BLaER1 treated with 17β-estradiol and CSF1 and Interleukin-3, amounts not matched to agents 10 nM and 100 nM (cell line): ENCODE data around the gene UBQLN2.

ENCODE experiments used
- H3K27ac ChIP-seq, 11 experiments: shearing (Covaris generic); formaldehyde crosslinking; 2 replicates each; pipeline ENCODE4 v1.8.1; 2022
- H3K27me3 ChIP-seq, 11 experiments: shearing (Covaris generic); formaldehyde crosslinking; 2 replicates each; pipeline ENCODE4 v1.8.1; 2022
- H3K36me3 ChIP-seq, 11 experiments: shearing (Covaris generic); formaldehyde crosslinking; 2 replicates each; pipeline ENCODE4 v1.8.1; 2022
- H3K4me1 ChIP-seq, 10 experiments: shearing (Covaris generic); formaldehyde crosslinking; 2 replicates each; pipeline ENCODE4 v1.8.1; 2022
- H3K4me2 ChIP-seq, 11 experiments: shearing (Covaris generic); formaldehyde crosslinking; 2 replicates each; pipeline ENCODE4 v1.8.1; 2022
- H3K4me3 ChIP-seq, 10 experiments: shearing (Covaris generic); formaldehyde crosslinking; 2 replicates each; pipeline ENCODE4 v1.8.1; 2022
- H3K9ac ChIP-seq, 11 experiments: shearing (Covaris generic); formaldehyde crosslinking; 2 replicates each; pipeline ENCODE4 v1.8.1; 2022
- H3K9me3 ChIP-seq, 11 experiments: shearing (Covaris generic); formaldehyde crosslinking; replicated peaks in 1 of 11; 2 replicates each; pipeline ENCODE4 v1.8.1; 2022
- H4K20me1 ChIP-seq, 11 experiments: shearing (Covaris generic); formaldehyde crosslinking; 2 replicates each; pipeline ENCODE4 v1.8.1; 2022
- Cebpa-rat ChIP-seq, 11 experiments: shearing (Covaris generic); IDR thresholded peaks; 2 replicates each; pipeline ENCODE4 v1.8.1; 2022

The UBQLN2 gene

DNA sequence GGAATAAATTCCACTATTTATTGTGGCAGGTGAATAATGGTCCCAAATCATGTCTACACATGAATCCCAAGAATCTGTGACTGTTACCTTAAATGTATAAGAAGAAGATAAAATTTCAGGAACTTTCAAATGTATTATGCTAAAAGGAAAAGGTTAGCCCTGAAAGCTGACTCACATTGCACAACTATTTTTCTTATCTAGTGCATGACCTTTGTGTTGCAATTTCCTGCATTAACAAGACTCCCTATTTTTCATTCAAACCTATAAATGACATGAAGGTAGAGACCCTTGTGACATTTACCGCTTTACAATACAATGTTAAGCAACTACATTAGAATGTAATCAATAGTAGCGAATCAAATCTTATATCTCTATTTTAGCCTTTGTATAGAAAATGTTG, 36.7 kb downstream of the UBQLN2 start:
- Histone ChIP-seq H3K4me2 (no peak overlapping the region; a peak in 1 of 22 replicates), H4K20me1 (peaks cover 0 to 6% (median 0%) of the 10 kb centered on the region in 11 experiments; a peak in 1 of 22 replicates), H3K27me3 (peaks cover 86 to 100% (median 96%) of the 10 kb centered on the region in 11 experiments), H3K4me3 (no peak overlapping the region), H3K36me3 (peaks cover 0 to 11% (median 0%) of the 10 kb centered on the region in 11 experiments; a peak in 3 of 22 replicates), H3K9ac (no peak overlapping the region), H3K4me1 (peaks cover 0 to 17% (median 0%) of the 10 kb centered on the region in 10 experiments; a peak in 4 of 20 replicates), H3K27ac (no peak overlapping the region), H3K9me3 (peaks cover 0 to 36% (median 10%) of the 10 kb centered on the region in 11 experiments; a peak in 11 of 22 replicates)
- TF ChIP-seq Cebpa-rat (IDR thresholded peaks at IDR 0.05), result no peak

DNA sequence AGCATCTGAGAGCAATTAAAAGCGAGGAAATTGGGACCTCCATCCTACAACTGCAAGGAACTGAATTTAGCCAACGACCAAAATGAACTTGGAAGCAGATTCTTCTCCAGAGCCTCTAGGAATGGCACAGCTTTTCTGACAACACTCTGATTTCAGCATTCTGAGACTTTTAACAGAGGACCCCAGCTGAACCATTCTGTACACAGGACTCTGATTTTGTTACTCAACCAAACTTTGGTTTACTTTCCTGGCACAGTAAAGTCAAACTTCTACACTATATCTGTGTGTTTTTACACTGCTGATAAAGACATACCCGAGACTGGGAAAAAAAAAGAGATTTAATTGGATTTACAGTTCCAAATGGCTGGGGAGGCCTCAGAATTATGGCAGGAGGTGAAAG, 37.6 kb downstream of the UBQLN2 start:
- H3K9me3 ChIP-seq, result peaks cover 0 to 36% (median 13%) of the 10 kb centered on the region in 11 experiments; a peak in 16 of 22 replicates
- H3K4me1 ChIP-seq, result peaks cover 0 to 10% (median 0%) of the 10 kb centered on the region in 10 experiments; a peak in 4 of 20 replicates
- peaks cover 0 to 6% (median 0%) of the 10 kb centered on the region in 11 experiments; a peak in 1 of 22 replicates for H4K20me1 ChIP-seq
- no peak overlapping the region for H3K4me3 ChIP-seq
- TF ChIP-seq Cebpa-rat (IDR thresholded peaks at IDR 0.05), result no peak
- H3K36me3 ChIP-seq, result peaks cover 0 to 11% (median 0%) of the 10 kb centered on the region in 11 experiments; a peak in 3 of 22 replicates
- H3K4me2 ChIP-seq, result no peak overlapping the region
- H3K27ac ChIP-seq, result no peak overlapping the region
- peaks cover 86 to 100% (median 96%) of the 10 kb centered on the region in 11 experiments for H3K27me3 ChIP-seq
- no peak overlapping the region for H3K9ac ChIP-seq

DNA sequence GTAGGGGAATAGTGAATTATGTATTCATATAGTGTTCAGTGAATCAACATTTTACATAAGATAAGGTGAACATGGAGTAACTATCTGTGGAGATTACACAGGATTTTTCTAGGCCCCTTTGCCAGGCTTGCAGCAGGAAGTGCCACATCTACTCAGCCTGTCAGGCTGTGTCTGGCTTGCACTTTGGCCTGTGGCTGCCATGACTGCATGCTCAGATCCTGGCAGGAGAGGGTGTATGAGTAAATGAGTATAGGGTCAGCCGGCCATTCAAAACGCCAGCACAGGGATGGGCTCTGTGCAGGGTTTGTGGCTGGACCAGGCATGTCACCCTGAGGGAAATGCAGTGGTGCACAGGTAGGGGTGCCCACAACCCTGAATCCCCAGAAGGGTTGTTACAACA, 51.9 kb downstream of the UBQLN2 start:
- no peaks in the 10 kb centered on the region for H4K20me1 ChIP-seq
- peaks cover 13 to 25% (median 20%) of the 10 kb centered on the region in 11 experiments; a peak in 21 of 22 replicates for H3K9me3 ChIP-seq
- no peak overlapping the region for H3K9ac ChIP-seq
- TF ChIP-seq Cebpa-rat (IDR thresholded peaks at IDR 0.05), result no peak
- 0 out of 20 replicates have a peak, but pooled peaks cover 0 to 7% (median 0%) of the 10 kb centered on the region in 10 experiments for H3K4me1 ChIP-seq
- H3K27ac ChIP-seq, result no peak overlapping the region
- H3K4me3 ChIP-seq, result no peak overlapping the region
- H3K27me3 ChIP-seq, result peaks cover 41 to 84% (median 73%) of the 10 kb centered on the region in 11 experiments; a peak in 21 of 22 replicates
- H3K4me2 ChIP-seq, result no peak overlapping the region
- H3K36me3 ChIP-seq, result no peaks in the 10 kb centered on the region
